Lung (tissue), 12 donors: ENCODE results near the gene UNC5B. TPM values are rescaled to one million over a fixed set of nuclear protein-coding genes. Genes with fewer than 3 reads are reported as not detected.

ENCODE experiments used
- ATAC-seq: fragments of 200-7000 bp; cut with Tn5 transposase; one replicate; pipeline ENCODE4 v1.9.1; 2020; ENCODE audit warnings: moderate number of reproducible peaks; ENCODE audit not compliant: insufficient read depth, low FRiP score
- DNase-seq, 3 donors: peaks; one replicate each; pipeline ENCODE4 v3.0.0-alpha.2; 2013 to 2017
- H3K27ac ChIP-seq, 2 donors: one replicate each; pipeline ENCODE4 v1.5.1; 2013; ENCODE audit warnings: mild to moderate bottlenecking in 2 of 2, moderate library complexity in 2 of 2, control low read depth in 1 of 2, inconsistent platforms in 1 of 2, low read depth in 1 of 2, low read length in 1 of 2
- H3K27me3 ChIP-seq, 3 donors: one replicate each; pipeline ENCODE4 v1.5.1; 2013; ENCODE audit warnings: low read length in 2 of 3; ENCODE audit not compliant: control insufficient read depth in 3 of 3, insufficient read depth in 3 of 3
- H3K36me3 ChIP-seq, 4 donors: one replicate each; pipeline ENCODE4 v1.5.1; 2013; ENCODE audit warnings: low read length in 4 of 4, mild to moderate bottlenecking in 1 of 4, moderate library complexity in 1 of 4; ENCODE audit not compliant: control insufficient read depth in 4 of 4, insufficient read depth in 4 of 4
- H3K4me1 ChIP-seq, 5 donors: one replicate each; pipeline ENCODE4 v1.5.1; 2013; ENCODE audit warnings: low read length in 5 of 5, mild to moderate bottlenecking in 2 of 5, moderate library complexity in 1 of 5; ENCODE audit not compliant: control insufficient read depth in 5 of 5, insufficient read depth in 5 of 5
- H3K4me3 ChIP-seq: one replicate; pipeline ENCODE4 v1.5.1; 2013; ENCODE audit warnings: mild to moderate bottlenecking, control low read depth, moderate library complexity
- H3K9ac ChIP-seq, 2 donors: one replicate each; pipeline ENCODE4 v1.5.1; 2013; ENCODE audit warnings: low read length in 2 of 2, control low read depth in 1 of 2; ENCODE audit not compliant: insufficient read depth in 1 of 2
- H3K9me3 ChIP-seq, 4 donors: one replicate each; pipeline ENCODE4 v1.5.1; 2013; ENCODE audit warnings: low read length in 3 of 4, mild to moderate bottlenecking in 1 of 4, moderate library complexity in 1 of 4; ENCODE audit not compliant: control insufficient read depth in 4 of 4, insufficient read depth in 3 of 4
- CTCF ChIP-seq: IDR thresholded peaks from 2 replicates; pipeline ENCODE4 v1.5.1; 2012; ENCODE audit warnings: mild to moderate bottlenecking; ENCODE audit errors: control extremely low read depth, extremely low read depth
- WGBS, 2 donors: extraction: QIAGEN DNeasy Blood & Tissue Kit; methylation state at CpG; one replicate each; pipeline ENCODE4 v1.1.7; 2013; 5-methylcytosine and 5-hydroxymethylcytosine counted together
- polyA plus RNA-seq, 2 donors: library from polyadenylated mRNA; stranded (reverse); fragments of 200-250 nt; gene quantifications; one replicate each; pipeline ENCODE4 v1.2.1, GENCODE V29; 2013
- total RNA-seq, 2 donors: library from RNA; depleted of rRNA in 1 of 2; stranded (reverse); fragments of >200 nt in 1 of 2; gene quantifications; one replicate each; pipeline ENCODE4 v1.2.1, GENCODE V29; 2014 to 2021
- donor health status: control.
- donor health status: control.
- donor health status: Bipolar disorder and iron deficiency.
- donor health status: healthy.
- donor health status: DM: yes; HTN: yes; CAD: no.

UNC5B gene
- total and polyA plus RNA-seq, 4 donors: 4.4 to 23.8 (median 8.3) TPM

- H3K4me1 ChIP-seq: peaks cover 7 to 44% (median 13%) of the 10 kb centered on the region in 5 donors
These were observed 4.4 kb downstream of the UNC5B start for GRCh38 chr10:71216751-71217265.

GRCh38 chr10:71217266-71218045, 5.1 kb downstream of the UNC5B start:
- H3K9ac ChIP-seq: no peak overlapping the region
- H3K4me1 ChIP-seq: peaks cover 7 to 43% (median 13%) of the 10 kb centered on the region in 5 donors
- no peak for TF ChIP-seq CTCF
- 2 to 3% methylated on average over 53 to 57 of the region's 57 CpGs for WGBS, 2 donors
- peak; percentile 22 for ATAC-seq
- no peaks in the 10 kb centered on the region for H3K36me3 ChIP-seq
- H3K27ac ChIP-seq: peak overlapping the region in 1 of 2 donors; percentile 25
- peaks cover 0 to 19% (median 2%) of the 10 kb centered on the region in 3 donors for H3K27me3 ChIP-seq
- DNase-seq: peak in 1 of 3 donors; percentile 47
- no peaks in the 10 kb centered on the region for H3K9me3 ChIP-seq
- peak overlapping the region; percentile 37 for H3K4me3 ChIP-seq

More at GRCh38 chr10:71216751-71217265, 4.4 kb downstream of the UNC5B start:
- DNase-seq: peak in 1 of 3 donors; percentile 62
- WGBS, 2 donors: 31 to 38% methylated on average over 8 of the region's 8 CpGs
- no peaks in the 10 kb centered on the region for H3K36me3 ChIP-seq
- H3K27ac ChIP-seq: peak overlapping the region in 1 of 2 donors; percentile 25
- no peak overlapping the region for H3K9ac ChIP-seq
- peaks cover 0 to 21% (median 3%) of the 10 kb centered on the region in 3 donors for H3K27me3 ChIP-seq
- no peak for TF ChIP-seq CTCF
- no peaks in the 10 kb centered on the region for H3K9me3 ChIP-seq
- ATAC-seq: no peak
- no peak overlapping the region for H3K4me3 ChIP-seq

GRCh38 chr10:71218046-71218650, 5.8 kb downstream of the UNC5B start:
- Histone ChIP-seq H3K4me1 (peaks cover 7 to 45% (median 13%) of the 10 kb centered on the region in 5 donors), H3K4me3 (no peak overlapping the region), H3K9me3 (no peaks in the 10 kb centered on the region), H3K36me3 (no peaks in the 10 kb centered on the region), H3K27ac (no peak overlapping the region), H3K27me3 (peaks cover 0 to 19% (median 2%) of the 10 kb centered on the region in 3 donors), H3K9ac (no peak overlapping the region)
- TF ChIP-seq CTCF: no peak
- no peak for DNase-seq
- WGBS, 2 donors: 71 to 79% methylated on average over 4 of the region's 4 CpGs
- no peak for ATAC-seq
